BJ (cell line): Measurements from ENCODE around the gene AFF3. TPM values are rescaled to one million over a fixed set of nuclear protein-coding genes. Genes with fewer than 3 reads are reported as not detected.

Experiments used
- CTCF ChIA-PET: fragments of 350-600 bp; formaldehyde crosslinking; extraction: SDS; loops from one replicate; lab custom pipeline; 2021; ENCODE audit warnings: antibody characterized with exemption, inconsistent platforms; lab: Yijun Ruan, JAX
- POLR2A ChIA-PET: fragments of 300-600 bp; sonication (Branson Sonifier 250); formaldehyde crosslinking; extraction: SDS; loops from one replicate; lab custom pipeline; 2021; ENCODE audit warnings: antibody characterized with exemption; lab: Charles Lee
- DNase-seq: peaks from one replicate; pipeline ENCODE4 v3.0.0-alpha.2; 2011; ENCODE audit warnings: low read depth
- H3K27me3 ChIP-seq: 2 replicates; pipeline ENCODE4 v1.6.0; 2011; ENCODE audit warnings: low read length; ENCODE audit not compliant: control insufficient read depth, insufficient read depth
- H3K36me3 ChIP-seq: 2 replicates; pipeline ENCODE4 v1.5.1; 2011; ENCODE audit warnings: low read length; ENCODE audit not compliant: control insufficient read depth, insufficient read depth
- H3K4me3 ChIP-seq: 2 replicates; pipeline ENCODE4 v1.5.1; 2011; ENCODE audit warnings: low read depth, mild to moderate bottlenecking, control low read depth, low read length
- CTCF ChIP-seq: IDR thresholded peaks from 2 replicates; pipeline ENCODE4 v1.5.1; 2011; ENCODE audit warnings: low read depth, mild to moderate bottlenecking, control low read depth, inconsistent platforms, low read length, moderate library complexity; ENCODE audit not compliant: insufficient read depth
- polyA plus RNA-seq: library from polyadenylated mRNA; depleted of rRNA; stranded (reverse); fragments of >200 nt; gene quantifications from 2 replicates; pipeline ENCODE4 v1.2.3, GENCODE V29; 2011

Gene AFF3
- polyA plus RNA-seq, 1 experiment: 11.5 TPM

- H3K27me3 ChIP-seq: no peaks in the 10 kb centered on the region
- CTCF ChIA-PET: no interaction called here
- H3K4me3 ChIP-seq: no peak overlapping the region
- TF ChIP-seq CTCF: no peak
- no peaks in the 10 kb centered on the region for H3K36me3 ChIP-seq
- POLR2A ChIA-PET: no interaction called here
- no peak for DNase-seq
Observed at GRCh38 chr2:99638791-99639190, 503.6 kb downstream of the AFF3 start.

GRCh38 chr2:99637159-99637697, 505.2 kb downstream of the AFF3 start:
- Histone ChIP-seq H3K27me3 (no peaks in the 10 kb centered on the region), H3K36me3 (no peaks in the 10 kb centered on the region), H3K4me3 (no peak overlapping the region)
- no peak for DNase-seq
- ChIA-PET CTCF (interaction anchor here (0.5 to 0.6 kb wide), 2 partner anchors 433 to 1632 kb away, joined by 3 read pairs; no protein-coding TSS in a partner anchor), POLR2A (no interaction called here)
- no peak for TF ChIP-seq CTCF

- TF ChIP-seq CTCF: no peak
- POLR2A ChIA-PET: no interaction called here
- H3K36me3 ChIP-seq: no peaks in the 10 kb centered on the region
- H3K27me3 ChIP-seq: no peaks in the 10 kb centered on the region
- CTCF ChIA-PET: no interaction called here
- no peak overlapping the region for H3K4me3 ChIP-seq
- no peak for DNase-seq
Observed at GRCh38 chr2:99636144-99637034, 506.0 kb downstream of the AFF3 start.

- DNase-seq: no peak
- Histone ChIP-seq H3K36me3 (no peaks in the 10 kb centered on the region), H3K4me3 (no peak overlapping the region), H3K27me3 (no peaks in the 10 kb centered on the region)
- no peak for TF ChIP-seq CTCF
- ChIA-PET POLR2A (no interaction called here), CTCF (no interaction called here)
Observed at GRCh38 chr2:99635710-99636109, 506.7 kb downstream of the AFF3 start.

- POLR2A ChIA-PET: no interaction called here
- Histone ChIP-seq H3K36me3 (no peaks in the 10 kb centered on the region), H3K4me3 (no peak overlapping the region), H3K27me3 (no peaks in the 10 kb centered on the region)
- no peak for TF ChIP-seq CTCF
- CTCF ChIA-PET: interaction anchor here (0.9 kb wide), 1 partner anchor 12 kb away, joined by 3 read pairs; no protein-coding TSS in a partner anchor
- DNase-seq: no peak
Observed at GRCh38 chr2:99634234-99634633, 508.2 kb downstream of the AFF3 start.
